AG09319 (cell line): ENCODE results near the gene STAT5B.

Experiments
- DNase-seq: peaks from one replicate; pipeline ENCODE4 v3.0.0-alpha.2; 2010; ENCODE audit warnings: low read depth; ENCODE audit errors: extremely low read depth
- TF ChIP-seq, protein P1 (sequence below): IDR thresholded peaks from 2 replicates; pipeline ENCODE4 v1.5.1; 2011; ENCODE audit warnings: low read depth, mild to moderate bottlenecking, inconsistent platforms, low read length, moderate library complexity

STAT5B gene

GRCh38 chr17:42282478-42283080 is 6.4 kb upstream of the STAT5B start:
- DNase-seq = no peak
- TF ChIP-seq, protein P1, sequence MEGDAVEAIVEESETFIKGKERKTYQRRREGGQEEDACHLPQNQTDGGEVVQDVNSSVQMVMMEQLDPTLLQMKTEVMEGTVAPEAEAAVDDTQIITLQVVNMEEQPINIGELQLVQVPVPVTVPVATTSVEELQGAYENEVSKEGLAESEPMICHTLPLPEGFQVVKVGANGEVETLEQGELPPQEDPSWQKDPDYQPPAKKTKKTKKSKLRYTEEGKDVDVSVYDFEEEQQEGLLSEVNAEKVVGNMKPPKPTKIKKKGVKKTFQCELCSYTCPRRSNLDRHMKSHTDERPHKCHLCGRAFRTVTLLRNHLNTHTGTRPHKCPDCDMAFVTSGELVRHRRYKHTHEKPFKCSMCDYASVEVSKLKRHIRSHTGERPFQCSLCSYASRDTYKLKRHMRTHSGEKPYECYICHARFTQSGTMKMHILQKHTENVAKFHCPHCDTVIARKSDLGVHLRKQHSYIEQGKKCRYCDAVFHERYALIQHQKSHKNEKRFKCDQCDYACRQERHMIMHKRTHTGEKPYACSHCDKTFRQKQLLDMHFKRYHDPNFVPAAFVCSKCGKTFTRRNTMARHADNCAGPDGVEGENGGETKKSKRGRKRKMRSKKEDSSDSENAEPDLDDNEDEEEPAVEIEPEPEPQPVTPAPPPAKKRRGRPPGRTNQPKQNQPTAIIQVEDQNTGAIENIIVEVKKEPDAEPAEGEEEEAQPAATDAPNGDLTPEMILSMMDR = no peak

DNA sequence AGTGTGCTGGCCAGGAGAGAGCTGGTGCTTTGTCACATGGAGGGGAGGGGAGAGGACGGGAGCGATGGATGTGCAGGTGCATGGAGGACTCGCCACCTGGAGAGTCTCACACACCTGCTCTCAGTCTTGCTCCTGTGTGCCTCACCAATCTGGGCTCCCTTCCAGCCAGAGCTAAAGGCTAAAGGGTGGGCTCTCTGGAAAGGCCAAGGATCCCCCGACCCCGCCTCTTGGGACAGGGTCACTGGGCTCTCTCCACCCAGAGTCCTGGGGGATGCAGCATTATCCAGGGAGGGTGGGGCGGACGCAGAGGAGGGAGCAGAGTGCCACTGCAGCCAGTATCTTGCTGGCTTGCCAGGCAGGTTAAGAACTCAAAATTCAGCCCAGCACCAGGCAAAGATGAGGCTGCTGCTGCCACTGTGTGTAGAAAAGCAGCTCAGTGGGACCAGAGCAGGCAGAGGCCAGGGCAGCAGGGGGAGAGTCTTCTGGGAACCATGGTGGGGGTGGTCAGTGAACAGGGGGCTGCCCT is 5.4 kb upstream of the STAT5B start:
- DNase-seq = no peak
- TF ChIP-seq, protein P1 = no peak

- no peak for DNase-seq
- TF ChIP-seq, protein P1 = no peak
Measured at GRCh38 chr17:42279776-42280630, 3.8 kb upstream of the STAT5B start.

GRCh38 chr17:42277342-42277712 is 1.1 kb upstream of the STAT5B start:
- TF ChIP-seq, protein P1 = no peak

GRCh38 chr17:42276609-42277341 is 584 bp upstream of the STAT5B start:
- TF ChIP-seq, protein P1 = no peak
- DNase-seq = peak; percentile 47

More at GRCh38 chr17:42277342-42277712, 1.1 kb upstream of the STAT5B start:
- DNase-seq = no peak

DNA sequence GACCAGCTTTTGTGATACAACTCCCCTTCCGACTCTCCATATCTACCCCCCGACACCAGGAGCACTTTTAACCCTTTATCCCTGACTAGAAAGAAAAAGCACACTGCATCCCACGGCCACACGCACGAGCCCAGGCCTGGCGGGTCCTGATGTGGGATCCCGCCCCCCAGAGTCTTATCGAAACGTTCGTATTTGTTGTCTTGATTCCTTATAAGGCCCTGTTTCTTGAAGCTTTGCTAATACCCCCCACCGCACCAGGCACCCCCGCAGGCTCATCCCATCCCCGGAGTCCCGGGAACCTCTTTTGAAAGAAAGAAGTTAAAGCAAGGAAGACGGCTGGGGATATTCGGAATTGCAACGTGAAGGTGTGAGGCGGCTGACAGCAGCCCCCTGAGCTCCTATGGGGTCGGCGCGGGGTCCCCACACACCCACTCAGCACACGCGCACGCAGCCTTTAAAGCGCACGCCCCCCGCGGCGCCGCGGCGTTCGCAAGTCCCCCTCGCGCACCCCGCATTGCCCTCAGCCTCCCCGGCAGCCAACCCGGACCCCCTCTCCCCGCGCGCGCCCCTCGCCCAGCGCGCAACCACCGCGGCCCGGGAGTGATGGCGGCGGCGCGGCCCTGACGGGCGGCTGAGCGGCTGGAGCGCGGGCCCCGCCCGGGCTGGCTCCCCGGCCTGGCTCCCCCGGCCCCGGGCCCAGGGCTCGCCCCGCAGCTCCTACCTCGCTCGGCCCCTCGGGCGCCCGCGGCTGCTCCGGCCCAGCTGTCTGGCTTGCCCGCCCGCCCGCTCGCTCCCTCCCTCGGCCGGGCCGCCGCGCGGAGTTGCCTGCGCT is 448 bp downstream of the STAT5B start:
- no peak for DNase-seq
- TF ChIP-seq, protein P1 = no peak
